ENCODE results near the gene EWSR1.

EWSR1 gene

DNA sequence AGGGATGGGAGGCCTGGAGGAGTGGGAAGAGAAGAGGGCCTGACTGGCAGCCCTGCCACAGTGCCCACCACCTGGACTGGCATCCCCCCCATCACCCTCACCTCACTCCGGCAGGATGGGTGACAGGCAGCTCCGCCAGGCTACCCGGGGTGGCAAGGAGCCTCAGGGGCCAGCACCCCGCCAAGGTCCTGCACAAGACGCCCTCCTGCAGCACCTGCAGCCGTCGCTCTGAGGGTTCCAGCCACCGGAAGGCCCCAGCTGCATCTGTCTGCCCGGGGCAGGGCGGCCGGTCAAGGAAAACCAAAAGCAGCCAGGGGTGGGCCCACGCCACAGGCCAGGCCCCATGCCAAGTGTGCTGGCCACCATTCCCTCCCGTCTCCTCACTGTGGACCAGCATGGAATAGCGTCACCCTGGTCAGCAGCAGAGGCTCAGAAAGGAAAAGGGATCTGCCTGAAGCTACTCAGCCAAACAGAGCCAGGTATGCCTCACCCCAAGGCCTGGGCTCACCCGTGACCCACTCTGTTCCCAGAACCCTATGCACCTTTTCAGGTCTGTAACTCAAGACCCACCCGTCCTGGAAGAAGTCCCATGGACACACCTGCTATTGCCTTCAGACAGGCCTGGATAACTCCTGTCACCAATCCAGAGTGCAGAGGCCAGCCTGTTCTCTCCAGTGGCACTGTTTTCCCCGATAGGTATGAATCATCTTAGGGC is 7.3 kb upstream of the EWSR1 start:
- H3K36me3 ChIP-seq (replicated peaks) = peaks cover 3% of the 10 kb centered on the region
- in situ Hi-C loops (cut with HindIII; ENCODE audit: low pct_ligation_motif_present, low sequenced_read_pairs) = no loop called here
- H3K27me3 ChIP-seq (replicated peaks) = no peaks in the 10 kb centered on the region
- TF ChIP-seq, protein P1, sequence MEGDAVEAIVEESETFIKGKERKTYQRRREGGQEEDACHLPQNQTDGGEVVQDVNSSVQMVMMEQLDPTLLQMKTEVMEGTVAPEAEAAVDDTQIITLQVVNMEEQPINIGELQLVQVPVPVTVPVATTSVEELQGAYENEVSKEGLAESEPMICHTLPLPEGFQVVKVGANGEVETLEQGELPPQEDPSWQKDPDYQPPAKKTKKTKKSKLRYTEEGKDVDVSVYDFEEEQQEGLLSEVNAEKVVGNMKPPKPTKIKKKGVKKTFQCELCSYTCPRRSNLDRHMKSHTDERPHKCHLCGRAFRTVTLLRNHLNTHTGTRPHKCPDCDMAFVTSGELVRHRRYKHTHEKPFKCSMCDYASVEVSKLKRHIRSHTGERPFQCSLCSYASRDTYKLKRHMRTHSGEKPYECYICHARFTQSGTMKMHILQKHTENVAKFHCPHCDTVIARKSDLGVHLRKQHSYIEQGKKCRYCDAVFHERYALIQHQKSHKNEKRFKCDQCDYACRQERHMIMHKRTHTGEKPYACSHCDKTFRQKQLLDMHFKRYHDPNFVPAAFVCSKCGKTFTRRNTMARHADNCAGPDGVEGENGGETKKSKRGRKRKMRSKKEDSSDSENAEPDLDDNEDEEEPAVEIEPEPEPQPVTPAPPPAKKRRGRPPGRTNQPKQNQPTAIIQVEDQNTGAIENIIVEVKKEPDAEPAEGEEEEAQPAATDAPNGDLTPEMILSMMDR (IDR thresholded peaks at IDR 0.05; ENCODE audit: low read depth, low read length, missing control alignments) = no peak
- H3K4me3 ChIP-seq (ENCODE audit: low read depth, low read length) = no peak overlapping the region
- no peak overlapping the region for H3K27ac ChIP-seq
- DNase-seq = no peak

DNA sequence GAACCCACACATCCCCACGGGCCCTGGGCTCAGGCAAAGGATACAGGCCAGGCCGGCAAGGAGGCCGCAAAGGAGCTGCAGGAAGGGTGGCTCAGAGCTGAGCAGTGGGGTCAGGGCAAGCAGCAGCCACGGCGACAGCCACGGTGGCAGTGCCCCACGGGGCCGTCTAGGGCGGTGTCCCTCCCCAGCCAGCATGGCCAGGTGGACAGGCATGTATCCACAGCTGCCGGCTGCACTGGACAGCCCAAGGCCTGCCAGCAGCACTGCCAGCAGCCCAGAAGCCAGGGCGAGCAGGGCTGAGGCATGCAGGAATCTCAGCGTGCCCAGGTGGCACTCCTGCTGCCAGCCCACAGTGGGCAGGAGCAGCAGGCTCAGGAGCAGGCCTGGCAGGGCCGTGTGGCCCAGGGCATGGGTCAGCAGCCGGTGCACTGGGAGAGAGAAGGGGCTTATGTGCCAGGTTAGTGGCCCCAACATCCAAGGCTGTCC is 4.2 kb upstream of the EWSR1 start:
- no peak overlapping the region for H3K27ac ChIP-seq

DNA sequence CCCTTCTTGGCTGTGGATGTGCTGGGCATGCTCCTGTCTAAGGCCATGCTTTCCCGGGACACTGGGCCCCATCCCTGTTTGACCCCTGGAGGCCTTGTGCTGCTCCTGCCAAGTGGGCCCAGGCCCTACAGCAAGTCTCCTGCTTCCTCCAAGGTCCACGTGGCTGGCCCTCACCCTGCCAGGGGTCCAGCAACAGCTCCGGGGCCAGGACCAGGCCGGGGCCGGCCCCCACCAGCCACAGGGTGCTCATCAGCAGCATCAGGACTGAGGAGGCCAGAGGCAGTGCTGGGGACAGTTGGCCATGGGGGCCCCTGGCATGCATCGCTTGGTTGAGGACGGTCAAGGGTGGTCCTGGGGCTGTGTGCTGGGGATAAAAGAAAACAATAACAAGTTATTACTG is 2.8 kb upstream of the EWSR1 start:
- Histone ChIP-seq H3K4me3 (ENCODE audit: low read depth, low read length) (no peak overlapping the region), H3K27me3 (replicated peaks) (no peaks in the 10 kb centered on the region), H3K27ac (no peak overlapping the region), H3K36me3 (replicated peaks) (peaks cover 12% of the 10 kb centered on the region)
- no peak for DNase-seq
- in situ Hi-C loops (cut with HindIII; ENCODE audit: low pct_ligation_motif_present, low sequenced_read_pairs) = no loop called here
- TF ChIP-seq, protein P1 (IDR thresholded peaks at IDR 0.05; ENCODE audit: low read depth, low read length, missing control alignments) = no peak

More for the DNA sequence above, 4.2 kb upstream of the EWSR1 start:
- no peaks in the 10 kb centered on the region for H3K27me3 ChIP-seq (replicated peaks)
- no peak overlapping the region for H3K4me3 ChIP-seq (ENCODE audit: low read depth, low read length)
- TF ChIP-seq, protein P1 (IDR thresholded peaks at IDR 0.05; ENCODE audit: low read depth, low read length, missing control alignments) = no peak
- no peak for DNase-seq
- H3K36me3 ChIP-seq (replicated peaks) = peaks cover 6% of the 10 kb centered on the region
- in situ Hi-C loops (cut with HindIII; ENCODE audit: low pct_ligation_motif_present, low sequenced_read_pairs) = no loop called here

DNA sequence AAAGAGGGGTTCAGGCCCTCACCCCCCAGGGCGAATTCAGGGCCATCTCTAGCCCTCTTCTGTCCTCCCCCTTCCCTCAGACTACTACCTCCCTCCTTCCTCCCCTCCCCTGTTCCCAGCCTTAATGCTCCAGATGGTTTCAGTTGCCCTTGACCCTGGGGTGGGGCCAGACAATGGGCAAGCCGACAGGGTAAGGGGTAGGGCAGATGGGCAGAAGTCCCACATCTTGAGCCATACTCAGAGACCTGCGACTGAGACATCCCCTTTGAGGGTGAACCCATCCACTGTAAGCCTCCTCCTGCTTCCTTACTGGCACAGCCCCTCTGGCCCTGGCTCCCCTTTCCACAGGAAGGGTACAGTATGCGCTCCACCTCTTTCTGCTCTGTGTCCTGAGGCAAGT is 2.1 kb upstream of the EWSR1 start:
- Histone ChIP-seq H3K36me3 (replicated peaks) (peaks cover 12% of the 10 kb centered on the region), H3K27me3 (replicated peaks) (no peaks in the 10 kb centered on the region), H3K4me3 (ENCODE audit: low read depth, low read length) (no peak overlapping the region), H3K27ac (no peak overlapping the region)
- in situ Hi-C loops (cut with HindIII; ENCODE audit: low pct_ligation_motif_present, low sequenced_read_pairs) = no loop called here
- DNase-seq = no peak
- TF ChIP-seq, protein P1 (IDR thresholded peaks at IDR 0.05; ENCODE audit: low read depth, low read length, missing control alignments) = no peak

DNA sequence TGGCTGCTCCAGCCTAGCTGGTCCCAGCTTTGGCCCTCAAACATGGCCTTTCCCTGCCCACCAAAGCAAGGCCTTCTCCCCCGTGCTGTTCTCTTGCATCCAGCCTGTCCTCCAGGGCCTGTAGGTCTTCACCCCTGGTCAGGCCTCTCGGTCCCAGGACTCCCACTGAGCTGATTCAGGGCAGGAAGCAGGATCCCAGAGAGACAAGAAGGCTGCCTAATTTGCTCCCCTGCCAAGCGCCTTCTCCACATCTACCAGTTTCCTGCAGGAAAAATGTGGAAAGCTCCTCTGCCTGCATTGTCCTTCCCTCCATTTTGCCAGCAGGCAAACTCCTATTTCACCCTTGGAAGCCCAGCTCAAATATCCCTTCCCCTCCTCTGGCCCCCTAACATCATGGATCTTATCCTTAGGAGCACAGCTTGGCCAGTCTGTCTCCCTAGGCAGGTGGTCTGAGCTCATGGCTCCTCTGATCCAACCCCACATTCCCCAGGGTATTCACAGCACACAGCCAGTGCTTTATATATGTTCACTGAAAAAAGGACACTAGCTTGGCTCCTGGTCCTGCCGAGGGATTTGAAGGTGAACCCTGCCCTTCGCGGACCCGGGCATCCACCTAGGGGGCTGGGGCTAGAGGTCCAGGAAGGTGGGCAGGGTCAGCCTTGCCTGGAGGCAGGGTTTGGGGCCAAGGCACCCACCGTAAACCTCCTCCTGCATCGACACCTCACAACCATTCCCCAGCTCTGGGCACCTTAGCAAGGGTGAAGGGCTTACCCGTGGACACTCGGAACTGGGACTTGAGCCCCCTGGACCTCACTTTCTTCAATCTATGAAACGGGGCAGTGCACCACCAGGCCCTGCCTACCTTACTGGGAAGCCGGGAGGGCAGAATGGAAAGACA is 1.3 kb upstream of the EWSR1 start:
- Histone ChIP-seq H3K36me3 (replicated peaks) (peaks cover 16% of the 10 kb centered on the region), H3K27ac (peak overlapping the region; percentile 100), H3K27me3 (replicated peaks) (no peaks in the 10 kb centered on the region), H3K4me3 (ENCODE audit: low read depth, low read length) (peak overlapping the region; percentile 86)
- in situ Hi-C loops (cut with HindIII; ENCODE audit: low pct_ligation_motif_present, low sequenced_read_pairs) = no loop called here
- DNase-seq = no peak
- TF ChIP-seq, protein P1 (IDR thresholded peaks at IDR 0.05; ENCODE audit: low read depth, low read length, missing control alignments) = no peak

All from brain microvascular endothelial cell (primary cell).